Measurements from ENCODE around the gene HINT3. TPM values are rescaled to one million over a fixed set of nuclear protein-coding genes. Genes with fewer than 3 reads are reported as not detected.
"Not testable (repeated sequence)": the region's sequence is repeated elsewhere in the genome, so short reads cannot be mapped to it uniquely, and the experiment has no call there.

The HINT3 gene
- 10 to 100 TPM; 19.8 to 27.8 (median 21.2) TPM for total RNA-seq

DNA sequence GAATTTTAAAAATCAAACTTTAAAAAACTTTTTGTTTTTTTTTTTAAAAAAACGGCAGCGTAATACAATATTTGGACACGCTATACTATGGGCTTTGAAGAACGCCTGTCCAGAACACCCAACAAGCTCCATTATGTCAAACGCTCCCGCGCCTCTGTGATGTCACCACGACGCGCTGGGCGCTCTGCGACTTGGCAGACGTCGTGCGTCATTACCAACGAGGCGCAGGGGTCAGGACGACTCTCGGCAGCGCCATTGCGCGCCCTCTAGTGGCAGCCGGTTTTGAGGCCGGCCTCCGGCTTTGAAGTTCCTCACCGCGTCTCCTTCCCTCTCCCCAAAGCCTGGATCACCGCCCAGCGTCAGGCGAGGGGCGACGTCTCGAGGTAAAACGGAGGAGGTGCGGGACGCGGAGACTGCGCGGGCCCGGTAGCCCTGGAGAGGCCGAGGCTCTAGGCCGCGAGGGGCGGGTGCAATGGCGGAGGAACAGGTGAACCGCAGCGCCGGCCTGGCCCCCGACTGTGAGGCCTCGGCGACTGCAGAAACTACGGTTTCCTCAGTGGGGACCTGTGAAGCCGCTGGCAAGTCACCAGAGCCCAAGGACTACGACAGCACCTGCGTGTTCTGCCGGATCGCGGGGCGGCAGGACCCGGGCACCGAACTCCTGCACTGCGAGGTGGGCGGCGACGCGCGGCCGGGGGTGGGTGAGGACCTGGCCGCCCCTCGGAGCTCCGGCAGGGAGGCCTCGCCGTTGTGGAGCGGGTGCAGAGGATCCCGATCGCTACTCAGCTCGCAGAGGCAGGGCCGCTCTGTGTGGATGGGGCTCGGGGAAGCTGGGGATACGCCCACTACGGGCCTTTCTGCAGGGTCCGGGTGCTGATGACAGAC, at the start of gene HINT3:
TSS of gene HINT3 (plus strand) at position 265 of the 885 bp plus-strand sequence. CDS start at position 473, 208 bp downstream.
- 0 to 1% methylated on average over 37 to 75 of the region's 82 CpGs for WGBS, 2 donors
- Histone ChIP-seq H3K4me1 (peaks cover 0 to 47% (median 10%) of the 10 kb centered on the region in 4 donors), H3K4me3 (peak within 1 kb of the TSS; percentile 61 to 96 (median 88)), H3K27ac (peak within 1 kb of the TSS; percentile 84 to 97 (median 94)), H3K36me3 (no peaks in the 10 kb centered on the region), H3K9me3 (no peaks in the 10 kb centered on the region), H3K27me3 (no peaks in the 10 kb centered on the region)
- DNase-seq (ENCODE audit: low spot score in 2 of 2): peak; percentile 95 to 97
- peak; percentile 89 to 96 for TF ChIP-seq EP300 (IDR thresholded peaks at IDR 0.05)
- TF ChIP-seq POLR2A (IDR thresholded peaks at IDR 0.05): peak; percentile 53 to 69
- TF ChIP-seq, protein P1, sequence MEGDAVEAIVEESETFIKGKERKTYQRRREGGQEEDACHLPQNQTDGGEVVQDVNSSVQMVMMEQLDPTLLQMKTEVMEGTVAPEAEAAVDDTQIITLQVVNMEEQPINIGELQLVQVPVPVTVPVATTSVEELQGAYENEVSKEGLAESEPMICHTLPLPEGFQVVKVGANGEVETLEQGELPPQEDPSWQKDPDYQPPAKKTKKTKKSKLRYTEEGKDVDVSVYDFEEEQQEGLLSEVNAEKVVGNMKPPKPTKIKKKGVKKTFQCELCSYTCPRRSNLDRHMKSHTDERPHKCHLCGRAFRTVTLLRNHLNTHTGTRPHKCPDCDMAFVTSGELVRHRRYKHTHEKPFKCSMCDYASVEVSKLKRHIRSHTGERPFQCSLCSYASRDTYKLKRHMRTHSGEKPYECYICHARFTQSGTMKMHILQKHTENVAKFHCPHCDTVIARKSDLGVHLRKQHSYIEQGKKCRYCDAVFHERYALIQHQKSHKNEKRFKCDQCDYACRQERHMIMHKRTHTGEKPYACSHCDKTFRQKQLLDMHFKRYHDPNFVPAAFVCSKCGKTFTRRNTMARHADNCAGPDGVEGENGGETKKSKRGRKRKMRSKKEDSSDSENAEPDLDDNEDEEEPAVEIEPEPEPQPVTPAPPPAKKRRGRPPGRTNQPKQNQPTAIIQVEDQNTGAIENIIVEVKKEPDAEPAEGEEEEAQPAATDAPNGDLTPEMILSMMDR (IDR thresholded peaks at IDR 0.05): peak; percentile 96 to 99 (median 98)

DNA sequence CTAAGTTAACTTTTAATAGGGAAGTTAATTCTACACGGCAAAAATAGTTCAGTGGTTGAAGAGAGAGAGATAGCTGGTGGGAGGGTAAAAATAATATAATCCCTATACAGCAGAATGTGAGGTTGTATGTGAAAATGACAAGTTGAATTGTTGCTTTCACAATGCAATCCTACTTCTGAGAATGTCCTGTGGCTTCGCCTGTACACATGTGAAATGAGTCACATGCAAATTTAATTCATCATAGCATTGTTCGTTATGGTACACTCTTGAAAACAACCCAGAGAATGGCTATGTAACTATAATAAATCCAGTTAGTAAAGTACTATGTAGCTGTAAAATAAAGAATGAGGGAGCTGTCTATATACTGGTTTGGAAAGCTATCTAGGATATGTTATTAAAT, 46.0 kb upstream of the HINT3 start:
- WGBS, 2 donors: 73% methylated on average over 3 of the region's 3 CpGs
- no peaks in the 10 kb centered on the region for H3K9me3 ChIP-seq
- no peaks in the 10 kb centered on the region for H3K27me3 ChIP-seq
- no peak overlapping the region for H3K27ac ChIP-seq
- TF ChIP-seq EP300 (IDR thresholded peaks at IDR 0.05) (no peak), POLR2A (IDR thresholded peaks at IDR 0.05) (no peak)
- TF ChIP-seq, protein P1 (IDR thresholded peaks at IDR 0.05): no peak
- DNase-seq (ENCODE audit: low spot score in 2 of 2): no peak
- H3K4me3 ChIP-seq: no peak overlapping the region
- no peaks in the 10 kb centered on the region for H3K4me1 ChIP-seq
- H3K36me3 ChIP-seq: peaks cover 0 to 39% (median 4%) of the 10 kb centered on the region in 3 donors

DNA sequence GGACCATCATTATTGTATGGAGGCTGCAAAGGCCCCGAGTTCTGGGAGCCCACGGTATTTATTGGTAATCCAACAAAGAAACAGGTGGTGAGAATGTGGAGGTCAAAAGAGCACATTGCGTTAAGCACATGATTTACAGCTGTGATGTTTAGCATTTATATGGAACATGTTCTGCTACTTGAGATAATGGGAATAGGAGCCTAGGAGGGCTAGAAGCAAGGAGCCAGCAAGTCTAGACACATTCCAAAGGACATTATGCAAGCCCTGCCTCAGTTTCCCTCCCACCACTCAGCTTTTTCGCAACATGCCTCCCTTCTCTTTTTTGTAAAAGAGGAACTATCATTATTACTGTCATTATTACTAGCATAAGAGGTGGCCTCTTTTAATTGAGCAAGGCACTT, 45.5 kb upstream of the HINT3 start:
- not testable (repeated sequence) for DNase-seq (ENCODE audit: low spot score in 2 of 2); H3K4me3 ChIP-seq; H3K27ac ChIP-seq; H3K4me1 ChIP-seq; H3K27me3 ChIP-seq; H3K9me3 ChIP-seq
- 63 to 68% methylated on average over 4 of the region's 4 CpGs for WGBS, 2 donors
- peaks cover 0 to 44% (median 4%) of the 10 kb centered on the region in 3 donors for H3K36me3 ChIP-seq

DNA sequence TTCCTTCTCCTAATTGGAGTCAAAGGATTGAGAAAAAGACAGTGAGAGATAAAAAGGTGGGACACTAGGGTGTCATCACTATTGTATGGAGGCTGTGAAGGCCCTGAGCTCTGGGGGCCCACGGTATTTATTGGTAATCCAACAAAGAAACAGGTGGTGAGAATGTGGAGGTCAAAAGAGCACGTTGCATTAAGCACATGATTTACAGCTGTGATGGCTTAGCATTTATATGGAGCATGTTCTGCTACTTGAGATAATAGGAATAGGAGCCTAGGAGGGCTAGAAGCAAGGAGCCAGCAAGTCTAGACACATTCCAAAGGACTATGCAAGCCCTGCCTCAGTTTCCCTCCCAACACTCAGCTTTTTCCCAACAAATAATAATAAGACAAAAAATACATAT, 44.1 kb upstream of the HINT3 start:
- H3K27me3 ChIP-seq; DNase-seq (ENCODE audit: low spot score in 2 of 2); H3K4me1 ChIP-seq; H3K4me3 ChIP-seq; H3K27ac ChIP-seq; H3K9me3 ChIP-seq: not testable (repeated sequence)
- H3K36me3 ChIP-seq: peaks cover 0 to 58% (median 4%) of the 10 kb centered on the region in 3 donors
- 61 to 65% methylated on average over 2 of the region's 2 CpGs for WGBS, 2 donors

DNA sequence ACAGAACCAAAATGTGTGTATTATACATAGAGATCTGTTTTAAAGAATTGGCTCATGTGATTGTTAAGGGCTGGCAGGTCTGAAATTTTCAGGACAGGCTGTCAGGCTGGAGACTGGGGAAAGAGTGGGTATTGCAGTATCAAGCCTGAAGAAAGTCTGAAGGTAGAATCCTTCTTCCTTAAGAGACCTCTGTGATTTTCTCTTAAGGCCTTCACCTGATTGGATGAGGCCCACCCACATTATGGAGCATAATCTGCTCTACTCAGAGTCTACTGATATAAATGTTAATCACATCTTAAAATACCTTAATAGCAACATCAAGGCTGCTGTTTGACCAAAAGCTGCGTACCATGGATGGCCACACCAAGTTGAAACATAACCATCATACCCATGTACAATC, 43.4 kb upstream of the HINT3 start:
- Histone ChIP-seq H3K4me1 (peaks cover 0 to 4% (median 0%) of the 10 kb centered on the region in 4 donors), H3K9me3 (no peaks in the 10 kb centered on the region), H3K27ac (no peak overlapping the region), H3K4me3 (no peak overlapping the region), H3K36me3 (peaks cover 0 to 53% (median 4%) of the 10 kb centered on the region in 3 donors), H3K27me3 (no peaks in the 10 kb centered on the region)
- TF ChIP-seq, protein P1 (IDR thresholded peaks at IDR 0.05): no peak
- no peak for TF ChIP-seq POLR2A (IDR thresholded peaks at IDR 0.05)
- no peak for TF ChIP-seq EP300 (IDR thresholded peaks at IDR 0.05)
- 100% methylated on average over 1 of the region's 1 CpG for WGBS, 2 donors
- no peak for DNase-seq (ENCODE audit: low spot score in 2 of 2)

DNA sequence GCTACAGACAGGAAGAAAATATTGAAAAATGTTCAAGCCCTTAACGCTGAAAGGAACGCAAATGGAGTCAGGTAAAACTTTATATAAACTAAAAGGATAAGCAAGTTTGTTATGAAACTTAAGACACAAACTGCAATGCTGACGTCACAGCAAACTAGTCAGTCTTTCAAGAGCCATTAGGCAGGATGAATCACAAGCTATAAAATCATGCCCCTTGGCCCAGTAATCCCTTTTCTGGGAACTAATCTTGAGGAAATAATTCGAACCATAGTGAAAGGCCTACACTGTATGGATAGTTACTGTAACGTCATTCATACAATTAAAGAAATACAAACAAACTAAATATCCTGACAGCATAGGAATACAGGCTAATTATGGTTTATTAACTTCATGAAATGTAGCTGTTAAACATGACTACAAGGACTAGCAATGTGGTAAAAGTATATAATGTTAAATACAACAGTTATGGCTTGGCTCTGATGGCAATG, 42.7 kb upstream of the HINT3 start:
- Histone ChIP-seq H3K27me3 (no peaks in the 10 kb centered on the region), H3K27ac (peak overlapping the region in 2 of 4 donors; percentile 13 to 57), H3K4me3 (no peak overlapping the region), H3K4me1 (peaks cover 0 to 11% (median 0%) of the 10 kb centered on the region in 4 donors), H3K9me3 (no peaks in the 10 kb centered on the region), H3K36me3 (peaks cover 0 to 45% (median 4%) of the 10 kb centered on the region in 3 donors)
- 41 to 50% methylated on average over 5 of the region's 5 CpGs for WGBS, 2 donors
- TF ChIP-seq EP300 (IDR thresholded peaks at IDR 0.05) (no peak), POLR2A (IDR thresholded peaks at IDR 0.05) (no peak)
- TF ChIP-seq, protein P1 (IDR thresholded peaks at IDR 0.05): no peak
- DNase-seq (ENCODE audit: low spot score in 2 of 2): no peak
